HG03378 (cell line): Measurements from ENCODE around the gene GALNT18.

Experiments used
- ATAC-seq: cut with Tn5 transposase; IDR thresholded peaks from one replicate; pipeline ENCODE4 v1.9.1; 2021; ENCODE audit warnings: mild to moderate bottlenecking, moderate library complexity; ENCODE audit not compliant: unreplicated experiment

GALNT18 gene

DNA sequence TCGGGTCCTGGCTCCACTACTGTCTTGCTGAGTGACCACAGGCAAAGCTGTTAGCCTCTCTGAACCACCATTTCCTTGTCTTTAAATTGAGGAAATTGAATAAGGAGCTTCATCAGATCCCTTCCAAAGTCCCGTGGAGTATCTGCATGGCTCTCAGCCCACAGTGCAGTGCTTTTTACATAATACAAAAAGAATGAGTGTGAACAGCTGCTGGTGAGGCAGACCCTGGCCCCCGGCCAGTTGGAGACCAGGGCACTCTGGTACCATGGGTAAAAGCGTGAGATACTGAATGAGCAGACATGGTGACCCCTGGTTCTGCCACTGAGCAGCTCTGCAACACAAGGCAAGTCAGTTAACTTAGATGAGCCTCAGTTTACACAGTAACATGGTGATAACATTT, 86.8 kb downstream of the GALNT18 start:
- ATAC-seq: no peak

DNA sequence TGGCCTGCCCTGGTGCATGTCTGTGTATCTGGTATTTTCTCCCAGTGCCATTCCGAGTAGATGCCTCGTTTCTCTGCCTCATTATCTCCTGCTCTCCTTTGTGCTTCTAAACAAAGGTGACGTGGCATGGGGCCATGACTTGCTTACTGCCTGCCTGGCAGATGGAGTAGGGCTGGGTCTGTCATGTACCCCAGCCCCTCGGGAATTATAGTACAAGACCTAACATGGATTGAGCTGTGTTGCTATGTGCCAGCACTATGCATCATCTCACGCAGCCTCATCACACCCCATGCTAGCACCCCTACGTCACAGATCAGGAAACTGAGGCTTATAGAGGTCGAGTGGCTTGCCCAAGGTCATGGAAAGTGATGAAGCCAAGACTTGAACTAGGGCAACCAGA, 88.1 kb downstream of the GALNT18 start:
- ATAC-seq: no peak

GRCh38 chr11:11533057-11533456, 88.7 kb downstream of the GALNT18 start:
- ATAC-seq: no peak

- ATAC-seq: no peak
These were observed 89.2 kb downstream of the GALNT18 start for GRCh38 chr11:11532574-11532973.

DNA sequence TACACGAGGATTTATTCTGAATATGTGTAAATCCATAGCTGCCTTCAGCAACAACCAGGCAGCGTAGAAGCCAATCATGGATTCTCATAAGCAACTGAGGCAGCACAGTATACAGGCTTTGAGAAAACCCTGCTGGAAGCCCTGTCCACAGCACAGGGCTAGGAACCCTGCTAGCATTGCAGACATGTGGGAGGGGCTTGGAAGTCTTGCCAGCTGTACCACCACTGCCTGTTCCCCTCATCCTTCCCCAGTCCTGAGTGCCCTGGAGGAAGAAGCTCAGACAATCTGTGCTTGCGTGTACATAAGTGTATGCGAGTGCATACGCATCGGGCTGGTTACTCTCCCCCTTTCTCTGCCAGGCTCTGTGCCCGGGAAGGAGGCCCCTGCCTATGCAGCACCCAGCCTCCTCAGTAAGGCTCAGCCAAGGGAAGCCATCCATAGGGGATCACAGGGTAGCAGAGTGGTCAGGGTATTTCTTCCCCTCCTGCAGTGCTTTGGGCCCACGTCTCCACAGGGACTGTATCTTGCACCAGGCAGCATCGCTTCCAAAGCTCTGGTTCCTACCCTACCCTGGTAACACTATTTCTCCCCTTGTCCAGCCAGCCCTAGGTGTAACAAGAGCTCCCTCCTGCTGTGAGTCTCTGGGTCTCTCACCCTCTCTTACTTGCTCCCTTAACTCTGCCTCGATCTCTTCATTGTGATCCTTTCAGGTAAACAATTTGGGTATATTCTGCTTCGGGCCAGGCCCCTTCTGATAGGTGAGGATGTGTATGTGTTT, 90.5 kb downstream of the GALNT18 start:
- no peak for ATAC-seq

DNA sequence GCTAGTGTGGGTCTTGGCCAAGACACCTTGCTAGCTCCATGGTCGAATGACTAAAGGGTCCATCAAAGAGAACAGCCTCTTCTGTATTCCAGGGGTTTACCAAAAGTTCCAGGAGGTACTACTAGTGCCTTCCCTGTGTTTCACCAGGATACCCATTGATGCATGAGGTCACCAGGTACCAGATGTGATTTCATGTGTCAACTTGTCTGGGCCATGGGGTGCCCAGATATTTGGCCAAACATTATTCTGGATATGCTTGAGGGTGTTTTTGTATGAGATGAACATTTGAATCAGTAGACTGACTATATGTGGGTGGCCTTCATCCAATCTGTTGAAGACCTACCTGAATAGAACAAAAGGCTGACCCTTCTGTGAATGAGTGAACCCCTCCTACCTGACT, 92.8 kb downstream of the GALNT18 start:
- no peak for ATAC-seq

DNA sequence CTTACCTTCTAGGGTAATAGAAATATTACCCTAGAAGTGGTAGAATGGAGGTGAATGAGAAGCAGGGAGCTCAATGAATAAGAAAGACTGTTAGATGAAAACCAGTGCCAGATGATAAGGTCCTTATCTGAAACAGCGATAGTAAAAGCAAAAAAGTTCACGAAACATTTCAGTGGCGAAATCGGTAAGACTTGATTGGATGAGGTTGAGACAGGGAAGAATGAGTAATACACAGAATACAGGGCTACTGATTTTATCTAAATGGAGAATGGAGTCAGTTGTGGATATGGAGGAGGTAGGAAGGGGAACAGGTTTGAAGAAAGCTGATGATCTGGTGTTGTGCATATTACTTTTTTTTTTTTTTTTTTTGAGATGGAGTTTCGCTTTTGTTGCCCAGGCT, 96.5 kb downstream of the GALNT18 start:
- ATAC-seq: no peak

GRCh38 chr11:11524436-11525061, 97.3 kb downstream of the GALNT18 start:
- ATAC-seq: no peak

DNA sequence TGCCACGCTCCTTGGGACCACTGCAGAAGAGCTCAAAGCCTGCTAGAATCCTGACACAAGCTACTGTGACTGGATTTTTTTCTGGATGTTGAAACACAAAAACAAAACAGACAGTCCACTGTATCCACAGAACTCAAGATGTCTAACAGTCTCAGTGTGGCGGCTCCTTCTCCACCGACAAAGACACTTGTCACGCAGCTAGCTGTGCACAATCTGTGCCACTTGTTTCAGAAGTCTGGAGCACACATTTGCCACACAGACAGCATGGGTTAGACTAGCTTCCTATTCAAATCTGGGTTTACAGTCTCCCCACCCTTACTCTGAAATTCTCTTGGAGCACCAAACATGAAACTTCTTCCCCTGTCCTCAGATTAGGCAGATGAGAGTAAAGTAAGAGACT, 99.2 kb downstream of the GALNT18 start:
- no peak for ATAC-seq

- no peak for ATAC-seq
These were observed 100.4 kb downstream of the GALNT18 start for GRCh38 chr11:11521306-11522002.

GRCh38 chr11:11520231-11521015, 101.4 kb downstream of the GALNT18 start:
- no peak for ATAC-seq

- ATAC-seq: no peak
These were observed 102.6 kb downstream of the GALNT18 start for GRCh38 chr11:11519184-11519583.

DNA sequence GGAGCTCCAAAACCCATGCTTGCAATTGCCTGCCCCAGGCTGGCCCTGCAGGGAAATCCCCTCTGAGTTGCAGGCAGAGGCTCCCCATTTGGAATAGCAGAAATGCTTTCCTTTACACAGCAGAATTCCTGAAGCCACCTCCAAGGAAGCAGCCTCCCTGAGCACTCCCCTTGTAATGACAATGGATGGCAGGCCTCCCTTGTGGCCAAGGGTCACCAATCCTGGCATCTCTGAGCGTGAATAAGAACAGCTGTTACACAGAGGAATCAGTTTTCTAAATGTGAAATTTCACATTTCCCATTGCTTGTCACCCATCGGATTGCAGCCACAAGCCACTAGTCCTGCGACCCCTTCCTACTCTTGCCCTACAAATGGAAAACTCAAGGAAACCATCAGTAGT, 107.6 kb downstream of the GALNT18 start:
- ATAC-seq: no peak

- no peak for ATAC-seq
These were observed 108.4 kb downstream of the GALNT18 start for GRCh38 chr11:11513422-11513821.

DNA sequence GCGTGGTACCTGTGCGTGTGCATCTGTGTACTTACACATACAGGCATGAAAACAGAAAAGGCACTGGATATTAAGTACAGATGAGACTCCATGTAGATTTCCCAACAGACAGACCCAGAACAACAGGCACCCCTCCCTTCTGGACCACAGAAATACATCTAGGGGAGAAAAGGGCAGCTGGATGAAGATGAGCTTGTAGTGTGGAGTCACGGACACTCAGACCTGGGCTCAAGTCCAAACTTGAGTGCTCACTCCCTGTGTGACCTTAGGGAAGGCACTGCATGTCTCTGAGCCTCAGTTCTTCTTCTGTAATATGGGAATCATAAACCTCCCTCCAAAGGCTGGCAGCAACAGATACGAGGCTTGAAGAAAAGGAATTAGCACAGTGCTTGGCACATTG, 108.9 kb downstream of the GALNT18 start:
- no peak for ATAC-seq

- no peak for ATAC-seq
These were observed 109.3 kb downstream of the GALNT18 start for GRCh38 chr11:11512502-11512901.

GRCh38 chr11:11512090-11512489, 109.7 kb downstream of the GALNT18 start:
- ATAC-seq: no peak

- ATAC-seq: no peak
These were observed 110.9 kb downstream of the GALNT18 start for GRCh38 chr11:11510939-11511338.

GRCh38 chr11:11505692-11506091, 116.1 kb downstream of the GALNT18 start:
- no peak for ATAC-seq

GRCh38 chr11:11505190-11505589, 116.6 kb downstream of the GALNT18 start:
- no peak for ATAC-seq

DNA sequence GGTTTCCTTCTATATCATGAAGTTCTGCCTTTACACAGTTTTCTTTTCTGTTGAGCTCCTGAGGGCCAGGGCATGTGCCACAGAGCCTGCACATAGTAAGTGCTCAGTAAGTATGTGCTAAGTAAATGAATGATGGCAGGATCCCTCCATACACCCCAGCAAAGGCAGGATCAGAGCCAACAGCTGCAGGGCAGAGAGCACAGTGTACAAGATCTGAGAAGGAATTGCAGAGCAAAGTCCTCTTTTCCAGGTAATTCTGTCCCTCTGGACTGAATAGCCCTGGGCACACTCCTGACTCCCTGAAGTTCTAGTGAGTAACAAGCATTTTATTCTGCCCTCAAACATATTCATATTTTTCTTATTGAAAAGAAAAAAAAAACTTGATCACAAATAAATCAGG, 117.7 kb downstream of the GALNT18 start:
- ATAC-seq: no peak
